ENCODE results near the gene SUCLA2. TPM values are rescaled to one million over a fixed set of nuclear protein-coding genes. Genes with fewer than 3 reads are reported as not detected.

SUCLA2 gene
- 27.3 and 34.7 TPM in 2 replicates for total RNA-seq

GRCh38 chr13:48001114-48001881 is at the start of gene SUCLA2:
Gene SUCLA2, minus strand, starts transcription at chr13:48001273. Its CDS starts 4 bp downstream, at chr13:48001269.

DNA sequence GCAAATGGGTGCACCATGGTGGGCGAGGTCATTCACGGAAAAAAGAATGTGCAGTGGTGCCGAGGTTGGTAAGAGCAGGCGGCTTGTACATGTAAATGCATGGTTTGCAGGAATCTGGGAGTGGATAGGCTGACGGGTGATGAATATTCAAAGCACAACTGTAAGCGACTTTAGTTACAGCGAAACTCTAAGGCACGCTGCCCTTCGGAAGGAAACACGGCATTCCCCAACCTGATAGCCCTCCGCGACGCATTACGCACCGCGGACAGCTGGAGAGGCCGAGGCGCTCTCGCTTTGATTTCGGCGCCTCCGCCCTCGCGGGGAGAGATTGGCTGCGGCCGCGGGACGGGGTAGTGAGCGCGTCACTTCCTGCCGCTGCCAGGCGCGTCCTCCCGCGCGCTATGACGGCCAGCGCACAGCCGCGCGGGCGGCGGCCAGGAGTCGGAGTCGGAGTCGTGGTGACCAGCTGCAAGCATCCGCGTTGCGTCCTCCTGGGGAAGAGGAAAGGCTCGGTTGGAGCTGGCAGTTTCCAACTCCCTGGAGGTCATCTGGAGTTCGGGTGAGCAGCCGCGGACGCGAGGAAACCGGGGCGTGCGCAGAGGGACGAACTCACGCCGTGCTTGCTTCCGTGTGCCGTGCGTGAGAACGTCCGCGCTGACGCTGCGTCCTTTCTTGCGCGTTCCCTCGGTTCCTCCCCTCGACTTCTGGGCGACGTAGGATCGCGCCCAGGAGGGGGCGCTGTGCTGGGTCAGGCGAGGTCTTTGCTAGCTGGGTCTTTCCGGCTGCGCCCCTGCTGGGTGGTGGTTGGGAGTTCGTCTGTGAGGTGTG is 36.5 kb upstream of the SUCLA2 start, which contains the start of gene NUDT15:
Gene NUDT15 (plus strand): TSS at position 381 of the 828 bp plus-strand sequence. CDS start 21 bp downstream, at position 402.

Other genes starting within 250 kb of the SUCLA2 start
- gene NUDT15, start 36.5 kb upstream of the SUCLA2 start, total RNA-seq, result 14.2 and 20.3 TPM in 2 replicates
- gene MED4, start 93.8 kb upstream of the SUCLA2 start, total RNA-seq, result 24.3 and 34.3 TPM in 2 replicates
- 154 and 514 TPM in 2 replicates for gene ITM2B, start 231.9 kb upstream of the SUCLA2 start, total RNA-seq

Data from epithelial cell of alveolus of lung (primary cell).